SIG-M5 treated with dmso at 0.1 percent for 504 hours (cell line): ENCODE data around the gene DNAJC27.

Experiments
- DNase-seq: peaks from one replicate; lab custom pipeline; 2025; ENCODE audit not compliant: unreplicated experiment; lab: John Stamatoyannopoulos, UW

DNAJC27 gene

GRCh38 chr2:24926602-24927252, 45.0 kb downstream of the DNAJC27 start:
- no peak for DNase-seq

DNA sequence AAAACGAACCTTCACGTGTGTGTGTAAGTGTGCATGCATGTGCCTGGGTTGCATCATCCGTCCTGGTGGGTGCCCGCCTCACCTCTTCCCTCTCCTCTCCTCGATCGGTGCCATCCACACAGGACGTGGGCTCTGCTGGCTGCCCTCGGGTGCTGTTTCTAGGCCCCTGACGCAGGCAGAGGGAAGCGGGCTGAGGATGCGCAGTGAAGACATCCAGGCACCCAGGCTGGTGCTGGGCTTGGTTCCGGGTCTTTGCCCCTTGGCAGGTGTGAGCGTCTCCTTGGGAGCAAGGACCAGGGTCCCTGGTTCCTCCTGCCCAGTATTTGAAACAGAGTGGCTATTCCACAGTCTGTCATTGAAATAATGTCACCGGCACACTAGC, 45.5 kb downstream of the DNAJC27 start:
- no peak for DNase-seq

DNA sequence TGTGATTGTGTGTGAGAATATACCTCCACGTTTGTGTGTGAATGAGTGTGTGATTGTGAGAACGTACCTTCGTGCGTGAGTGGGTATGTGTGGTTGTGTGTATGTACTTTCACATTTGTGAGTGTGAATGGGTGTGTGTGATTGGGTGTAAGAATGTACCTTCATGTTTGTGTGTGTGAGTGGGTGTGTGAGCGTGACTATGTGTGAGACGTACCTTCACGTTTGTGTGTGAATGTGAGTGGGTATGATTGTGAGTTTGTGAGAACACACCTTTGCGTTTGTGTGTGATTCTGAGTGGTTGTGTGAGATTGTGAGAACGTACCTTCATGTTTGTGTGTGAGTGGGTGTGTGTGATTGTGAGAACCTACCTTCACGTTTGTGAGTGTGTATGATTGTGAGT, 45.9 kb downstream of the DNAJC27 start:
- DNase-seq = no peak

DNA sequence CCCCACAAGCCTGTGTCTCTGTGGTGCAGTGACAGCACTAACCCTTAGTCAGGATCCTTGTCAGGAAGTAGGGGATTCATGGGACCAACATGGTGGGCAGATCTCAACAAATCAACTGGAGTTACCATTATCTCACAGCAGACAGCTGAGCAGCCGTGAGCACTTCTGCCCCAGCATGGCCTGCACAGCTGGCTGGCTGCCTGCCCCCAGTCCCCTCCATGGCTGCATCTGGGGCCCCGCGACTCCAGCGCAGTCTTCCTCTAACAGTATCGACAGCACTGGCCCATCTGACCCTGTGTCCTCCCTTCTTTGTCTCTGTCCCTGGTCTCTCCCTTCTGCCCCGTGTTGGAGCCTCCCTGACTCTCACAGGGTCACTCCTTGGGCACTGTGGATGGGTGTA, 47.0 kb downstream of the DNAJC27 start:
- no peak for DNase-seq

GRCh38 chr2:24924266-24924665, 47.5 kb downstream of the DNAJC27 start:
- no peak for DNase-seq

DNA sequence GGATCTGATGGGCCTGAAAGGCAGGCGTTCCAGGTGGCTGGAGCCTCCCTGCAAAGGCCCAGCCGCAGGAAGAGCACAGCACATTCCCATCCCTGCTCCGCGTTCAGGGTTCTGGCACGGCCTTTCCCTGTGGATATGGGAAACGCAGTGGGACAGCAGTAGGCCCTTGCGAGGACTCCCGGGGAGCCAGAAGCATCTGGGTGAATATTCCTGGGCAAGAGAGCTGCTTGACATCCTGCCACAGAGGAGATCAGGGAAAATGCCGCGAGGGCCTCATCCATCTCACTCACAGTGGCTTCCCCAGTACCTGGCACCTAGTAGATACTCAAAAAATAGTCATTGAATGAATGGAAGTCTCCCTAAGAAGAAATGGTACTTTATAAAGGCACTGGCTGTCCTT, 48.6 kb downstream of the DNAJC27 start:
- DNase-seq = no peak

DNA sequence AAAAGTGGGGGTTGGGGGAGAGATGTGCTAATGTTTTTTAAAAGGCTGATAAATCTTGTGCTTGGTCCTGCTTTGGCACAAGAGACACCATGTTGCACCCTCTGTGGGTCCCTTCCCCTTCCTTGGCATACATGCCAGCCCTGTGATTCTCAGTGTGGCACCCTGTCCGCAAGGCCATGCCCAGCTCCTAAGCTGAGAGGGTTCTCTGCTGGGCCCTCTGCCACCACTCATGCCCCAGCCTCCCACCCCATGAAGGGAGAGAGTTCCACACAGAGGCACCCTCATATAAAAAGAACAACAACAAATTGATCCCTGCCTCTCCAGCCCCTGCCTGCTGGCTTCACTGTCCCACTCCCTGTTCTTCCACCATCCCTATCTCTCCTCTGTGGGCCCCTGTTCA, 49.2 kb downstream of the DNAJC27 start:
- DNase-seq = no peak

DNA sequence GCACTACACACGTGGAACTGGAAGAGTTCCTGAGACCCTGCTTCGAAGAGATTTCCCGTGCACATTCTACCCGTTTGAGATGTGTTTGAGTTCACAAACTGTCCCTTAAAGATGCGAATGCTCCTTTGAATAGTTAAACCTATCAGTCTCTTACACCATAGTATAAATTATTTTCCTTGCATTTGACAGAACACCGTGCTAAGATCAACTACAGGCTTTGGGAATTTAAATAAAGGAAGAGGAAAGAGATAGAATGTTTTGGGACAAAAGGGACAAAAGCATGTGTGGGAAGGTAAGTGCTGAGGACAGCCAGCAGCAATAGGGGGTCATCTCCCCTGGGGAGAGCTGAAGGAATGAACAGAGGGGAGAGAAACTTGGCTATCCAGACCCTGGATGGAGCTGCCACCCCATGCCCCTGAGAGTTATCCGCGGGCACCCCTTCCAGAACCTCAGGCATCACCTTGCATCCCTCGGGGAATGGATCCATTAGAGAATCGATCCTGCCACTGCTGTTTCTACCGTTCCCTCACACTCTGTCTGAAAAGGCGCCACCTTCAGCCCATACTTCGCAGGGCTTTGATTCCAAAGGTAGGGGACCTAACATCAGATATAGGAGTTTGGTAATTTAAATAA, 50.8 kb downstream of the DNAJC27 start:
- peak; percentile 28 for DNase-seq

GRCh38 chr2:24920098-24920808, 51.5 kb downstream of the DNAJC27 start, which contains the start of gene ADCY3:
Gene ADCY3 (minus strand): TSS chr2:24920237. CDS start chr2:24918987, 1,250 bp downstream.
- DNase-seq = peak; percentile 28

DNA sequence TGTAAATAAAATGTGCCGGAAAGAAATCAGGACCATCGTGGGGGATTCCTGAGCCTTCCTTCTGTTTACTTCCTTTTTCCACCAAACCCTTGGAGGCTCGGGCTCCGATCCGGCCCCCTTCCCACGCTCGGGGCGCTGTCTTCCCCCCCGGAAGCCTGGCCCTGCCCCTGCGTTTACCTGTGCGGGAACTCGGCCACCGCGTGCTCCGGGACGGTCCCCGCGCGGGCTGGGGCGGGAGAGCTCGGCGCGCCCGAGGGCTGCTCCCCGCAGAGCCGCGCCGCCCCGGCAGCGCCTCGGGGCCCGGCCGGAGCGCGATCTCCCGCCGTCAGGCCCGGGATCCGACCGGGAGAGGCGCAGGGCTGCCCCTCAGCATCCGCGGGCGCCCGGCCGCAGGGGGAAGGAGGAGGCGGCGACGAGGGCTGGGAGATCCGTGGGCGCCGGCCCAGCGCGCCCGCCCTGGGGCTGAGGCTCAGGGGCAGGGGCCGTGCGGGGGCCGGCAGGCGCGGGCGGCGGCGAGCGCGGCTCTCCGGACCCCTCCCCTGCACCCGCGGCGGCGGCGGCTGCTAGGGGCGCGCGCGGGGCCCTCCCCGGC, 52.2 kb downstream of the DNAJC27 start:
- no peak for DNase-seq

DNA sequence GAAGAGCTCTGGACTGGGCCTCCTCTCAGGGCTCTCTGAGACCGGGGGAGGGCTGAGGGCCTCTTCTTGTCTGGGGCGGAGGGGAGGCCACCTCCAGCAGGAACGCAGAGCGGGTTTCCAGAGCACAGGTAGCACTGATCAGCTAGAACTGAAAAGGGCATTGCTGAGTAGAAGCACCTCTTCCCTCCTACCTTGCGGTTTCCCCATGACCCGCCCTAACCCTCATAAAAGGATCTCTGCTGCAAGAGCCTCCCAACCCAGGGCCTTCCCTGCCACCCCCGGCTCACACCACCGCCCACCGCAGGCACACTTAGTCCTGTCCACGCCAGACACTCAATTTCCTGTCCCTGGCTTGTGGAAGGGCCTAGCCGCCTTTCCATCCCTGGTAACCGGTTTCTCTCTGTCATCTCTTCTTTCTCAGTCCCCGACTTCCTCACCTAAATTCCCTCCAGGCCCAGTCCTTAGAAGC, 52.7 kb downstream of the DNAJC27 start:
- peak; percentile 16 for DNase-seq

DNA sequence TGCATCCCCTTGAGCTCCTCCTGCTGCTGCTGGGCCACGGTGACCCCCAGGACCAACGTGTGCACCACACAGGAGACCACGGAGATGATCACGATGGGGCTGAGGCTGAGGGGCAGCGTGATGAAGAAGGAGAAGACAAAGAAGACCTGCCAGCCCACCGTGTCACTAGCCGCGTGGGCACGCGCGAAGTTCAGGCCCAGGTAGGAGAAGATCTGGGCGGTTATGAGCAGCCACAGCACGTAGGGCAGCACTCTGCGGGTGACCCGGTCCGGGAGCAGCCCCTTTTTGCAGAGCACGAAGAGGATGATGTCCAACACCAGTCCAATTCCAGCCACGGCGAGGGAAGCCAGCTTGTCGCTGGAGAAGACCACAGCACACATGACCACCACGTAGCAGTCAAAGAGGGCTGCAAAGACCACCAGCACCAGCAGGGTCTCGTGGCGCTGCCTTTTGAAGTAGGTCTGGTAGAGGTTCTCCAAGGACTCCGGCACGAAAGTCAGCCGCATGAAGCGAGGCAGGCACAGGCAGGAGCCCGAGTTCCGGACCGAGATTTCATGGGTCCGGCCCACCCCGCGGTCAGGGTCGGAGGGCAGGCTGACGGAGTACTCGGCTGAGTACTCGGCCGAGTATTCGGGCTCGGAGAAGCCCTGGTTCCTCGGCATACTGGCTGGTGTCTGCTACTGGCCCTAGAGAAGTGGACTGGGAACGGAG, 53.3 kb downstream of the DNAJC27 start:
- no peak for DNase-seq

- no peak for DNase-seq
Observed at GRCh38 chr2:24917731-24918325, 53.9 kb downstream of the DNAJC27 start.

DNA sequence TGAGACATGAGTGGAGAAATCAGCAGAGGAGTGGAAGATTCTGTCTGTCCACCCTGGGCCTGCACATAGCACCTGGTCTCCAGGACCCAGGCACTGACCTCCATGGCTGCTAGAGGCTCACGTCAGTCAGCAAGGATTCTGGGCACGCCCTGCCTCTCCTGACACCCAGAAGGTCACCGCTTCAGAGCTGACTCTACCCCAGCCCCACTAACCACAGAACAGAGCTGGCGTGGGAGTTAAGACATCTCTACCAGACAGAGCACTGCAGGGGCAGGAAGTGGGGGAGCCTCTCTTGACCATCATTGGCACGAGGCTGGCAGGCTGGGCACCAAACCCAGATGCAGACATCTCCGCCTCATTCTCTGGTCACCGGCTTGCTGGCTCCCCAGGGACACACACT, 54.7 kb downstream of the DNAJC27 start:
- DNase-seq = no peak

GRCh38 chr2:24915796-24916195, 56.0 kb downstream of the DNAJC27 start:
- DNase-seq = no peak

- DNase-seq = no peak
Observed at GRCh38 chr2:24915175-24915574, 56.6 kb downstream of the DNAJC27 start.

- DNase-seq = no peak
Observed at GRCh38 chr2:24914713-24915112, 57.0 kb downstream of the DNAJC27 start.

DNA sequence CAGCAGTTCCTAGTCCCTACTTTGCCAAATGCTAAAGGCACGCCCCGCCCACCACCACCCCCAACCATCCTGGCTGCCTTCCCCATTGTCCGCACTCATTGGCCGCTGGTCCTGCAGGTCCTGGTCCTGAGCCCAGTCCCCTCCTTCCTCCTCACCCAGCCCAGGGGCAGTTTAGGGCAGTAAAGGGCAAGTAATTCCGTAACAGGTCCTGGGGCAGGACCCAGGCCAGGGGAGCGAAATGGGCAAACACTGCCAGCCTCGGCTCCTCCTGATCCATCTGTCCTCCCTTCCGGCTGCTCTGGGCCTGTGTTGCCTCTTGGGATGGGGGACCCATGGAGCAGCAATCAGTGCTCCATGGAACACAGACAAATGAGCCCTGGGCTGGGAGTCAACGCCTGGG, 57.8 kb downstream of the DNAJC27 start:
- DNase-seq = no peak

- DNase-seq = no peak
Observed at GRCh38 chr2:24912986-24913385, 58.8 kb downstream of the DNAJC27 start.

DNA sequence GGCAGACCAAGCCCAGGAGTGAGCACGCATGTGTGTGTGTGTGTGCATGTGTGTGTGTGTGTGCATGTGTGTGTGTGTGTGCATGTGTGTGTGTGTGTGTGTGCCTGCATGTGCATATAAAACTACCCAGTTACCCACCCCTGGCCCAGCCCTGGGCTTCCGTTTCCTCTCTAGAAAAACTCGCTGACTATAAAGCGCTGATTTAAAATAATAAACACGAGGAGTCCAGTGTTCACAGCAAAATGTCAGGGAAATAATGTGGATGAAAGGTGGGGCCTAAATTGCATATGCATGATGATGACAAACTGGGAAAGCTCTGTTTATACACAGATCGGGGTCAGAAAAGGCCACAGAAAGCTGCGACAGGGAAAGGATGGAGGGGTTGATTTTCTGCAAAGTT, 59.2 kb downstream of the DNAJC27 start:
- no peak for DNase-seq

GRCh38 chr2:24910245-24910644, 61.5 kb downstream of the DNAJC27 start:
- no peak for DNase-seq
